CD4-positive, alpha-beta T cell treated with Interleukin-17A for 1 hour (primary cell): ENCODE measurements around the gene RNASE9.
"Not testable (repeated sequence)": the region's sequence is repeated elsewhere in the genome, so short reads cannot be mapped to it uniquely, and the experiment has no call there.

Source experiments
- DNase-seq: peaks from one replicate; pipeline ENCODE4 v3.0.0-alpha.2; 2020

Gene RNASE9

DNA sequence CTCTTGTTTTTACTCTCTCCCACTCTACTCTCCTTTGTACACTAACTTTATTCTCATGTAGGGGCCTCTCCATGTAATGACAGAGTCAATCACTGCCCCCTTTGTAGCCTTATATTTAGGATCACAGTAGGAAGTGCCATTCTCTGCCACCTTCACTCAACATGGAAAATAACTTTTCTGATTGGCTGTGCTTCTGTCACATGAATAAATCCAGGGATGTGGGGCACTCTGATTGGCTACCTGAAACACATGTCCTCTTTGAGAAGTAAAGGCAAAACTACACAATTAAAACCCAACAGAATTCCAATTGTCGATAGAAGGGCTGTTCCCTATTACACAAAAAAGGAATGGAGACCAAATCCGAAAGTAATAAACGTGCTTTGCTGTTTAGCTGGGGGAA, at the start of gene RNASE9:
RNASE9 (minus strand) TSS at position 87 of the 400 bp plus-strand sequence.
- no peak for DNase-seq

DNA sequence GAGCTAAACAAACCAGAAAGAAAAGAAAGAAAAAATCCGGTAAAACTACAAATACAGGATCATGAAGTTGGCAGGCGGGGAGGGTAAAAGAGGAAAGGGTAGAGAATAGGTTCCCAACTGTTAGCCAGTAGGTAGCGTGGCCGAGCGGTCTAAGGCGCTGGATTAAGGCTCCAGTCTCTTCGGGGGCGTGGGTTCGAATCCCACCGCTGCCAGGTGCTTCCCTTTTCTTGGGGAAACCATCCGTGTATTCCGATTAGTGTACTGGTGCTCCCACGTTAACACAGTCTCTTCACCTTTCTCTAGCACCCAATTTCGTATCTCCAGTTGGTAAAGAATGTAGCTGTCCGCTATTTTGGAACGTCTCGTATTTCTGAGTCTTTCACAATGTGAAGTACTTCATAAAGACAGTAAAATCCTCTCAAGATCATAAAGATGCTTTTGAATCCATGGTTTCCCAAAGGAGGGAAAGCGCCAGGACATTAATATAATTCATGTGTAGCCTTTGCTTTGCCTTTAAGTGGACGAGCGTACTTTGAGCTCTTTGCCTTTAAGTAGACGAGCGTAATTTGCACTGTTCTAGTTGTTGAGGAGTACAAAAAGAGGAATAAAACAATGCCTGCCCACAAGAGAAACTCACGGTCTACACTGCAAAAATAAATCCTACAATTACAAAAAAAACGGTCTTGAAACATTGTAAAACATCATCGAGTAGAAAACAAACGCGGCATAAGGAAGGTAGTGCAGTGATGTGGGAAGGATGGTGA, 49.3 kb upstream of the RNASE9 start:
- DNase-seq: peak; percentile 85

DNA sequence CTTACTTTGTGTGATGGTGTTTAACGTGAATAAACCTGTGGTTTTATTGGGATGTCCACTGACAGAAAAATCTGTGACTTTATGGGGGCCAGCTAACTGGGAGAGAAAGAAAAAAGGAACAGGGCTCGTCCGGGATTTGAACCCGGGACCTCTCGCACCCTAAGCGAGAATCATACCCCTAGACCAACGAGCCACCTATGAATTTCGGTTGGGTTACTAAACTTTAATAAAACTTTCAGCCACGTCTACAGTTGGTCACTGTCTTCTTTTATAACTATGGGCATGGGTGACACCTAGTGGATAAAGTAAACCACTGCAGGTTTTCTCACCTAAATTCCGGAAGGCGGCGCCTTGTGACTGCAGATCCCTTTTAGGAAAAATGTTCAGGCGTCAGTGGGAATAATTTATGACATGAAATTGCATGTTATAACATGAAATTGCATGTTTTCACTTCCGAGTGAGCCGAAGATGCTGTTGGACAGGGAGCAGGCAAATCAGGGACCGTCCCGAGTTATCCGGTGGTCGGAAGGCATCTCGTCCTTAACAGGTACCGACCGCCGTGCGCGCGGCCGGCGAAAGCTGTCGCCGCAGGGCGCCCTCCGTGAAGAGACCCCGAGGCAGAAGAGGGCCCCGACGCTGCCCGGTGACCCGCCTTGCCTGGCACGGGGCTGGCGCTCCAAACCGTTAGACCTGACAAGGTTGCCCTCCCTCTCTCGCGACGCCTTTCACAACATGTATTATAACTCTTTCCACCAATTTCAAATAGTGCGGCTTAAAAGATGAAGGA, 48.6 kb upstream of the RNASE9 start:
- DNase-seq: peak; percentile 88

DNA sequence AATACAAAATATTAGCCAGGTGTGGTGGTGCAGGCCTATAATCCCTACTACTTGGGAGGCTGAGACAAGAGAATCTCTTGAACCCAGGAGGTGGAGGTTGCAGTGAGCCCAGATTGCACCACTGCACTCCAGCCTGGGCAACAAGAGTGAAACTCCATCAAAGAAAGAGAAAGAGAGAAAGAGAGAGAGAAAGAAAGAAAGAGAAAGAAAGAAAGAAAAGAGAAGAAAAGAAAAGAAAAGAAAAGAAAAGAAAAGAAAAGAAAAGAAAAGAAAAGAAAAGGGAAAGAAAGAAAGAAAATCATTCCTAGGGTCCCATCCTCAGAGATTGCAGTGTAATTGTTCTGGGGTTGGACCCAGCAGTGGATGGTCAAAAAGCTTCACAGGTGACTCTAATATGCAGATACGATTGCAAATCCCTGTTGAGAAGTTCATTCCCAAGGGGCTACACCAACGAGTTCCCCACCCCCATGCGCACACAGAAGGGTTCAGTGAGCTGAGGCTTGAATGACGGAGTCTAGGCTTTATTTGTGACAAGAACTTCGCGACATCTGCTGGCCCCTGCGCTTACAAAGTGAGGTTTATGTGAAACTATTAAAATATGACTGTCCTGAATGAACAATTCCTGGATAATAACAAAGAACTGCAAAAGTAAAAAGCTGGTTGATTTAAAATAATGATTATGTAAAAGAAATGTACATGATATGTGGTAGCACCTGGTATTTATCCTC, 47.7 kb upstream of the RNASE9 start:
- DNase-seq: no peak

DNA sequence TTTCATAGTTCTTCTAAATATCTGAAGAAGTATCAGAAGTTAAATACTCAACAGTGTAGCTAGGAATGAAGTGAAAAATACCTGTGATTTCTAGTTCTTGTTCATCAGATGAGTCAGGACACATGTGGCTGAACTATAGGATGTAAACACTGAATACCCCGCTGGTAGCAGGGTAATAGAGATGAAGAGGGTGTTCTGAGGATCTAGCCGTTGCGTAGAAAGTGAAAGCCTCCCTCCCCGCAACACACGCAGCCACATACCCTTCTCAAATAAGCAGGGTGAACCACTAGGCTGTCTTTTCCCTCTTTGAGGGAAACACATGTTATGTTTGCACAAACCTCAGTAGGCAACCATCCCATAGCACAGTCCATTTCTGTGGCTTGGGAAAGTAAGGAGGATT, 46.8 kb upstream of the RNASE9 start:
- DNase-seq: no peak

DNA sequence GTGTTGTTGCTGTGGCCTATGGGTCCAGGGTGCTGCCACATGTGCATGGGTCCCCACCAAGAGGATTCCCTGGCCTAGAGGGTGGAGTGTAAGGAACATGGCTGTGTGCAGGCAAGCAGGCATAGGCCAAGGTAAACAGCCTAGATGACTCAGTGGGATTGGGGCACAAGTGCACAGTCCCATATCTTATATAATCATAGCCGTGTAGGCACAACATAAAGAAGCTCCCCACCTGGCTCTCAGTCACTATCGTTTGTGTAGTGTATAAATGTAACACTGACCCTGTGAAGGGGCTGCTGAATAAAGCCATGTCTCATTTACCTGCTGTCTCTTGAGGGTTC, 46.0 kb upstream of the RNASE9 start:
- DNase-seq: no peak

DNA sequence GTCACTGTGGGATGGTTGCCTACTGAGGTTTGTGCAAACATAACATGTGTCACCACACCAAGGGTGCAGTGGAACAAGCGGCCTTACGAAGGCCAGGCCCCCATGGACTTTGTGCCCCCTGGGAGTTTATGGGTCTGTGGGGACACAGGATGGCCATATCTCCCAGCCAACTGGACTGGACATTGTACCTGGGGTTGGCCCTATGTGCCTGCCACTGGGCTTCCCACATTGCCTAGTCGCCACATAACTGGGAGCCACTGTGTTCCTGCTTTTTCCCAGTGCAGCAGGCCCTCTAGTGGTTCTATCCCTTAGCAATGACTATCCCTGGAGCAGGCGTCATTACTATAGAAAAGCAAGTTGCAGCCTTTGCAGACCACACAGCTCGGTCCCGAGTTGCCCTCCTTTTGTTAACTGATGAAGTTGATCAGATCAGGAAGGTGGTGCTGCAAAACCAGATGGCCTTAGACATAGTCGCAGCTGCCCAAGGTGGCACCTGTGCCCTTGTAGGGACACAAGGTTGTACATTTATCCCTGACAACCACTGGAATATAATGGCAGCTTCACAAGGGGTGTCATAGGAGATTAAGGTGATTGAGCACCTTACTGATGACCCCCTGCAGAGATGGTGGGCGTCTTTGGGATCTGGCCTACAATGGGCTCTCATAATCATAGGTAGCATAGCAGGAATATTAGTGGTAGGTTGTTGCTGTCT, 45.5 kb upstream of the RNASE9 start:
- DNase-seq: no peak

DNA sequence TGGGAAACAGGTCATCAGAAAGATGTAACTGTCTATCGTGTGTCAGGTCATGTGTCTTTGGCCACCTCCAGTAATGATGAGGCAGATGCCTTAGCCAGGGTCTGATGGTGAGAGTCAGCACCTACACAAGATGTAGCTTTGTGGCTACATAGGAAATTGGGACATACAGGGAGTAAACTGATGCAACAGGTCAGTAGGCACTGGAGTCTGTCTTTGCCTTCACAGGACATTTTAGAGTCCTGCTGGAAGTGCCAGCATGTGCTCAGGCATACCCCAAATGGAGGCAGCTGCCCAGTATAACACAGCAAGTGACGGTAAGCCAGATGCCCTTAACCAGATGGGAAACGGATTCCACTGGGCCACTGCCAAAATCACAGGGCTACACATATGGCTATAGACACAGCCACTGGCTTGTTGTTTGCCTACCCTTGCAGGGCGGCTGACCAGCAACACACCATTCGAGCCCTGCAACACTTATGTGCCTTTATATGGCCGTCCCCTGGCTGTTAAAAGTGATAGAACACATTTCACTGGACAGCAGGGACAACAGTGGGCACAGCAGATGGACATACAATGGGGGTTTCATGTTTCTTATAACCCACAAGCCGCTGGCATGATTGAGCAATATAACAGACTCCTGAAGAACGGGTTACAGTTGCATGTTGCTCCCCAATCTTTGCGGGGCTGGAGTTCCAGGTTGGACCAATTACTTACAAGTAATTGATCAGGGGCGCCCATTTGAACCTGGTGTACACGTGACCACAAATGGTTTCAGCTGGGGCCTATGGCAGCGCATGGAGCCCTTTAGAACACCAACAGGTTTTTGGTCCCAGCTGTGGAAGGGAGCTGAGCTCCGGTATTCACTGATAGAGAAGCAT, 43.2 kb upstream of the RNASE9 start:
- no peak for DNase-seq

DNA sequence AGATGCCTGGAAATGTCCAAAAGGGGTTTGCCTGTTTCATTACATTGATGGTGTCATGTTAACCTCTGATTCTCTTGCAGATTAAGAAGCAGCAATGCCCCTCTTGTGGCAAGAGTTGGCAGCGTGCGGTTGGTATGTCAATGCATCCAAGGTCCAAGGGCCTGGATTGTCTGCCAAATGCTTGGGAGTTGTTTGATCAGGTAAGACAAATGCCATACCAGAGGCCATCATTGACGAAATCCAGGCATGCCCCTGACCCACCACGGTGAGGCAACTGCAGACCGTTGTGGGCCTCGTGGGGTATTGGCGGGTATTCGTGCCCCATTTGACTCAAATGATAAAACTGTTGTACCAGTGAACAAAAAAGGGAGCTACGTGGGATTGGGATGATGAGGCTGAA, 41.7 kb upstream of the RNASE9 start:
- DNase-seq: no peak

DNA sequence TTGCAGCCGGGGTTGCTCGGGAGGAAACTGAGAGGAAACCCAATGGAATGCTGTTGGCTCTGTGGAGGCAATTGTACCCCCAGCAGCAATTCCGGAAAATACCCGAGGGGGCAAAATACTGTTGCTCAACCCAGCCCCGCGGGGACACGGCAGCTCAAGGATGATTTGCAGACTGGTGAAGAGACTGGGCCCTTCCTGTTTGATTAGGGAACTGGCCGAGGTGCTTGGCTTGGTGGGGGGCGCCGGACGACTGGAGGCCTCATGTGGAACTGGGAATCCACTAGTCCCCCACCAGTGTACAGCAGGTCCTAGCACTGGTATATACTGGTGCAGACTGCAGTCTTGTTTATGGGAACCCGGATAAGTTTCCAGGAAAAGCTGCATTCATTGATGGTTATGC, 40.7 kb upstream of the RNASE9 start:
- no peak for DNase-seq

DNA sequence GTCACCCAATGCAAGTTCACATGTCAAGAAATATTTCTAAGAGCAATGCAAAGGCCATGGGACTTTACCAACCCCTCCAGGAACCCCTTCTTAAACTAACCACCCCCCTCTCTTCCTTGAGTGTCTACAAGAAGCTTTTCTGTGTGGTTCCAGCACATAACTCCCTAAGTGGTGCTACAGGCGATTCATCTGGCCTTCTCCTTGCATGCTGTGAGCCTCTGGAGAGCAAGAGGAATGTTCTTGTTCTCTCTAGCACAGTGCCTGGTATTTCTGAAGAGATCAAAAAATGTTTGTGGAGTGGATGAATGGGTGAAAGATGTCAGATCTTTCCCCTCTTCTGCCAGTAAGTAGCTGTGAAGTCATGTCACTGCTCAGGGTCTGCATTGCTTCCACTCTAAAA, 36.3 kb upstream of the RNASE9 start:
- no peak for DNase-seq

DNA sequence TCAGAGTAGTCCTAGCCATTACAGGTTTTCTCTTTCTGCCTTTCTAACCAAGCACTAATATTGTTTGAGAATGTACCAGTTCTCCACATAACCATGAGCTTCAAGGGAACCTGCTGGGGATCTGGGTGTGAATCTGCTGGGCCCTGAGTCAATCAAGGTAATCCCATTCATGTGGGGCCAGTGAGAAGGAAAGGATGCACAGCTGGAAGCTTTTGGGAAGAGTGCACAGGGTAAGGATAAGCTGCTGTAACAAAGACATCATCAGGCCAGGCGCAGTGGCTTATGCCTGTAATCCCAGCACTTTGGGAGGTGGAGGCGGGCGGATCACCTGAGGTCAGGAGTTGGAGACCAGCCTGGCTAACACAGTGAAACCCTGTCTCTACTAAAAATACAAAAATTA, 34.9 kb upstream of the RNASE9 start:
- not testable (repeated sequence) for DNase-seq

DNA sequence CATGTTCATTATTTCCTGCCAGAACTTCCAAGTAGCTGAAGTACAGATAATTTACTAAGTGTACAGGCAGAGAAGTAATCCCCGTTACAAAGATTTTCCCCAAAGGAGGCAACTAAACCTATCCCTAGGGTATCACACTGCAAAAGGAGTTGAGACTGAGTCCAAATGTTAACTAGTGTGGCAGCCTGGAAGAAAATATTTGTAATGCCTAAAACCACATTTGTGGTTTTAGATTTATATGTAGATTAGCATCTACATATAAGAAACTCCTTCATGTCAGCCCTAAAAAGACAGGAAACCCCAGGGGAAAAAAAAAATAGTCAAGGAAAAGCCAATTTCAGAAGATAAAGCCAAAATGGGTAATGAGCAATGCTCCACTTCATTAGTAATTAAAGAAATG, 31.7 kb upstream of the RNASE9 start:
- DNase-seq: no peak

DNA sequence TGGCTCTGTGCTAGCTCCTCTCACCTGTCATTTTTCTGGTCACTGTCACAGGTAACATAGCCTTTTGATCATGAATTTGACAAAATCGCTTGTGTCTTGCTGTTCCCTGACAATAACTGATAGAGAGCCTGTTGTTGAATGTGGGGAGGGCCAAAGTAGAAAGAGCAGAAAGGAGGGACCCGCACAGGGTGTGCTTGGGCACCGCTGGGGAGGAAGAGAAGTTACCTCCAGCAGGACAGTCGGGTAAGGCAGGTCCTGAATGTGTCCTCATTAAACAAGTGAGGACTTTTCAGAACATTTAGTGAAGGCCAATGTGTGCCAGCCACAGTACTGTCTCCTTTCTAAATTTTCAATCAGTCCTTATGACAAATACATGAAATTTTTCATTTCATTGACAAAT, 30.4 kb upstream of the RNASE9 start, which contains the start of gene RNASE12:
RNASE12 (minus strand) TSS at position 142 of the 400 bp plus-strand sequence. CDS start 653 bp downstream, outside the sequence.
- no peak for DNase-seq

DNA sequence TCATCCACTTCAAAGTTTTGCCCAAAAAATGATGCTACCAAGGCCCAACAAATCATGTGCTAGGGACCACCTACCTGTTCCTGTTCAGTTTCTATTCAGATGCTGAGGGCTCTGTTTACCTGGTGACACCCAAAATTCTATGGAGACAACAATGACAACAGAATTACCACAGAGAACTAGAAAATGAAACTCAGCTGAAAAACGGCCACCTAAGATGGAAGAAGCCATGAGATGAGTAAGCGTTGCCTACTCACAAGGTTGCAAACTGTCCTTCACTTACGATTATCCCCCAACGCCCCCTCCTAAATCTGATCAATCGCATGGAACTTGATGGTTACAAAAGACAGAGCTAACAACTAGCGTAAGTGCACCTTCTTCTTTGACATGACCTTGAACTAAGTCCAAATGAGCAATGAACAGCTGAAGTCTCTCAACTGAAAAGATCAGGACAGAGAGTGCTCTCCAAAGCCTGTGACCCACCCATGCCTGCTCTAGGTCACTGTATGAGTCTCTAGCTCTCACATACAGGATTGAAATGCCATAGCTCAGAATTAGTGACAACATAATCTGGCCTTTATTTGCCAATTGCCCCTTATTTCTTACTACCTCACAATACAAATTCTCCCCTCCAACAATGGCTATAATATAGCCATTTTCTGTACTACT, 26.8 kb upstream of the RNASE9 start, which contains the start of gene RNASE11:
RNASE11 (minus strand) TSS at position 513 of the 666 bp plus-strand sequence.
- DNase-seq: no peak

DNA sequence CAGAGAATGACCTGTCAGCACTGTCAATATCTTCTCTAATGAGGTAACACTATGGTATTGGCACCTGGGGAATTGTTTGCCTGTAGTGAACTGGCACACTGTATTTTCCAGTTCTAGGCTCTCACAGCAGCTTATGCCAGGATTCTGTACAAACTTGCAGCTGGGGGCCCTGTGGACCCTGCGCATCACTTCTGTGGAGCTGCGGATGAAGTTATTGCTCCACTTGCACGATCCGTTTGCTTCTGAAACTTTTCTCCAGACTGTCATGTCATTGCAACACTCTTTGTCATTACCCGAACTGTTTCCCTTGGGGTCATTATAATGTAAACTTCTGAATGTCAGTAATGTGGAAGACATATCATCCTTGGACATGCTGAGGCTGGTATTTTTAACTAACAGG, 23.1 kb upstream of the RNASE9 start:
- no peak for DNase-seq

DNA sequence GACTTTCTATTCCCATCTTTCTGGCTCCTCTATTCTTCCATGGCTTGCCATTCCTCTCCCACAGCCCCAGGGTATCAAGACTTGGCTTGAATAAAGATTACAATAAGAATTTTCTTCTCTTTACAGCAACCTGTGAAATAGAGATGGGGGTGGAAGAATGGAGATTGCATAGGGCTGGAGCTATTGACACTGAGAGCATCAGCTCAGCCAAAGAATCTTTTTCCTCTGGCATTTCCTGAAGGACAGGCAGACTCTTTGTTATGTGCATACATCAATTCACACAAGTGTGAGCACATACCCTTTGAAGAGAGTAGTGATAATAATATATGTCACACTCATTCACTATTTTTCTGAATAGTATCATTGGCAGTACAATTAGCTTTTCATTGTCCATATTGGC, 22.3 kb upstream of the RNASE9 start:
- DNase-seq: no peak

DNA sequence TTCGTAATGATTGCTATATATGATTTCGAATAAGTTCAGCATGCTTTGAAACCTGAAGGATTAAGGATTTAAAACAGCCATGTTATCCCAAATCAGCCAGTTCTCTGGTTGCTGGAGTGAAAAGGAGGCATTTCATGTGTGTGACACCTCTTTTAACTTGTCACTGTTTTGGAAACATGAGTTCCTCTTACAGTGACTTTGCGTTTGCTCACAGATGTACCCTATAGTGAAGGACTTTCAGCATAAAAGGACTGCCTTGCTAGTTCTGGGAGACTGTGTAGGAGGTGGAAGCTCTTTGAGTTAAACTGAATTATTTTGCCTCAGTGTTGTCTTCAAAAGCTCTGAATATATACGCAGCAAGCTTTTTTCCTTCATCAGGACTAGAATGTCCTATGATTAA, 19.4 kb upstream of the RNASE9 start:
- no peak for DNase-seq

DNA sequence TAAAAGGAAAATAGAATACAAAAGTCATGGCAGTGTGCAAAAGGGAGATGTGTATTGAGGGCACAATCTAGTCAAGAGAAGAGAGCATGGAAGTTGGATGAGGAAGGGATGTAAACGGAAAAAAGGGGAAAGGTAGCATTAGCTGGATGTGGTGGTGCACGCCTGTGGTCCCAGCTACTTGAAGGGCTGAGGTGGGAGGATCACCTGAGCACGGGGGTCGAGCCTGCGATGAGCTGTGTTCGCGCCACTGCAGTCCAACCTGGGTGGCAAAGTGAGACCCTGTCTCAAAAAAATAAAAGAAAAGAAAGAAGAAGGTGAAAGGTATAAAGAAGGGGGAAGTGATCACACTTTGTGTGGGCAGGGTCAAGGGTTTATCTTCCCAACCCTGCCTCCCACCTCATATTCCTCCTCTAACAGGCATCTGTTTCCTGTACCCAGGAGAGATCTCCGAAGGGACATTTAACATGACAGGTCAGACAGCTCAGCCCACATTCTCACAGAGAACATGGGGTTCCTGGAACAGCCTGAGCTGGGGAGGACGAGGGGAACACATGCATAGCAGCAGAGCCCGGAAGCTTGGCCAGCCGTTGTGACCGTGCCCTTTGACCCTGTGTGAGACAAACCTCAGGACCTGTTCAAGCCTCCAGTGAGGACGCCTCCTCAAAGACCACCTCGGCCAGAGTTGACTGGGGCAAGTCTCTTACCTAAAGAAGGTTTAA, 18.1 kb upstream of the RNASE9 start:
- no peak for DNase-seq

DNA sequence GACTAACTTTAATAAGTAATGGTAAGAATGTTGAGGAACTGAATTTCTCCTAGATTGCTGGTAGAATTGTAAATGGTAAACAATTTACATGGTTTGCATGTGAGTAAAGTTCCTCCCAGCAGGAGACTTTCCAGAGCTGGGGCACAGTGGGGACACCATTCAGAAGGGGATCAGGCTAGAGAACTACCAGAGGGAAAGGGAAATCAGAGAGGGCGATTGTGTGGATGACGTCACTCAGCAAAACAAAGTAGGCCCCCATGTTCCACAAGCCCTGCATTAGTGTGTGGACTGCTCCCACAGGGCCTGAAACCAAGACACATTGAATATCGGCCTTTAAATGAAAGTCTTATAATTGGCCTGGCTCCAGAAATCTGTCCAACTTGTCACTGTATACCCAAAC, 17.5 kb upstream of the RNASE9 start:
- DNase-seq: no peak
